ENCODE results near the gene PDGFA. TPM values are rescaled to one million over a fixed set of nuclear protein-coding genes. Genes with fewer than 3 reads are reported as not detected.

The PDGFA gene
- total and polyA plus RNA-seq, 7 experiments from 2014 or later, result 0.16 to 2.6 (median 1.1) TPM; not detected in 3

GRCh38 chr7:452226-452751 is 67.4 kb downstream of the PDGFA start:
- ATAC-seq, result no peak
- H3K4me1 ChIP-seq (ENCODE audit: control insufficient read depth in 2 of 2, insufficient read depth in 2 of 2, low read length in 2 of 2), result peaks cover 0 to 18% of the 10 kb centered on the region in 2 donors
- H3K4me3 ChIP-seq (ENCODE audit: low read length), result no peak overlapping the region
- CTCF ChIA-PET, result no interaction called here
- no peak for DNase-seq
- no peaks in the 10 kb centered on the region for H3K36me3 ChIP-seq (ENCODE audit: control insufficient read depth in 2 of 3, insufficient read depth in 3 of 3, low read length in 3 of 3)
- H3K27ac Mint-ChIP-seq, result peak overlapping the region in 1 of 9 donors; percentile 8
- peaks cover 7 to 21% (median 10%) of the 10 kb centered on the region in 7 donors for H3K4me1 Mint-ChIP-seq
- no peaks in the 10 kb centered on the region for H3K36me3 Mint-ChIP-seq
- no peaks in the 10 kb centered on the region for H3K9me3 Mint-ChIP-seq
- H3K27ac ChIP-seq (ENCODE audit: low read depth, low read length), result no peak overlapping the region
- intact Hi-C loops (cut with micrococcal nuclease), result loop anchor here in 1 of 2 donors (5.0 kb wide), 1 partner anchor 120 kb away; no protein-coding TSS in a partner anchor
- H3K9me3 ChIP-seq (ENCODE audit: control insufficient read depth in 2 of 3, low read length in 3 of 3), result no peaks in the 10 kb centered on the region
- POLR2A ChIA-PET, result no interaction called here
- peaks cover 6 to 14% (median 9%) of the 10 kb centered on the region in 5 donors for H3K27me3 Mint-ChIP-seq
- H3K4me3 Mint-ChIP-seq, result peak overlapping the region in 2 of 10 donors; percentile 40 to 65
- no peaks in the 10 kb centered on the region for H3K27me3 ChIP-seq (ENCODE audit: control insufficient read depth in 2 of 2, insufficient read depth in 2 of 2, low read length in 2 of 2)

GRCh38 chr7:451255-452225 is 68.1 kb downstream of the PDGFA start:
- no peaks in the 10 kb centered on the region for H3K9me3 ChIP-seq (ENCODE audit: control insufficient read depth in 2 of 3, low read length in 3 of 3)
- H3K4me1 Mint-ChIP-seq, result peaks cover 7 to 21% (median 10%) of the 10 kb centered on the region in 7 donors
- H3K4me3 Mint-ChIP-seq, result peak overlapping the region in 9 of 10 donors; percentile 2 to 70 (median 55)
- intact Hi-C loops (cut with micrococcal nuclease), result loop anchor here in 1 of 2 donors (5.0 kb wide), 1 partner anchor 119 kb away; no protein-coding TSS in a partner anchor
- ChIA-PET POLR2A (no interaction called here), CTCF (no interaction called here)
- no peak overlapping the region for H3K4me3 ChIP-seq (ENCODE audit: low read length)
- no peaks in the 10 kb centered on the region for H3K36me3 ChIP-seq (ENCODE audit: control insufficient read depth in 2 of 3, insufficient read depth in 3 of 3, low read length in 3 of 3)
- H3K27ac ChIP-seq (ENCODE audit: low read depth, low read length), result no peak overlapping the region
- no peak for ATAC-seq
- peak overlapping the region in 3 of 9 donors; percentile 4 to 50 (median 33) for H3K27ac Mint-ChIP-seq
- H3K9me3 Mint-ChIP-seq, result no peaks in the 10 kb centered on the region
- no peak for DNase-seq
- H3K4me1 ChIP-seq (ENCODE audit: control insufficient read depth in 2 of 2, insufficient read depth in 2 of 2, low read length in 2 of 2), result peaks cover 0 to 18% of the 10 kb centered on the region in 2 donors
- H3K27me3 ChIP-seq (ENCODE audit: control insufficient read depth in 2 of 2, insufficient read depth in 2 of 2, low read length in 2 of 2), result no peaks in the 10 kb centered on the region
- H3K27me3 Mint-ChIP-seq, result peaks cover 6 to 14% (median 9%) of the 10 kb centered on the region in 5 donors
- H3K36me3 Mint-ChIP-seq, result no peaks in the 10 kb centered on the region

GRCh38 chr7:450741-451140 is 68.9 kb downstream of the PDGFA start:
- CTCF ChIA-PET, result no interaction called here
- H3K4me1 Mint-ChIP-seq, result peaks cover 7 to 21% (median 10%) of the 10 kb centered on the region in 7 donors
- no peaks in the 10 kb centered on the region for H3K27me3 ChIP-seq (ENCODE audit: control insufficient read depth in 2 of 2, insufficient read depth in 2 of 2, low read length in 2 of 2)
- no peak for DNase-seq
- H3K9me3 Mint-ChIP-seq, result no peaks in the 10 kb centered on the region
- no peak overlapping the region for H3K27ac ChIP-seq (ENCODE audit: low read depth, low read length)
- intact Hi-C loops (cut with micrococcal nuclease), result loop anchor here in 1 of 2 donors (5.0 kb wide), 1 partner anchor 118 kb away; no protein-coding TSS in a partner anchor
- no peak overlapping the region for H3K4me3 ChIP-seq (ENCODE audit: low read length)
- peaks cover 6 to 14% (median 9%) of the 10 kb centered on the region in 5 donors for H3K27me3 Mint-ChIP-seq
- H3K36me3 ChIP-seq (ENCODE audit: control insufficient read depth in 2 of 3, insufficient read depth in 3 of 3, low read length in 3 of 3), result no peaks in the 10 kb centered on the region
- peak overlapping the region in 8 of 10 donors; percentile 2 to 70 (median 58) for H3K4me3 Mint-ChIP-seq
- H3K4me1 ChIP-seq (ENCODE audit: control insufficient read depth in 2 of 2, insufficient read depth in 2 of 2, low read length in 2 of 2), result peaks cover 0 to 18% of the 10 kb centered on the region in 2 donors
- no peaks in the 10 kb centered on the region for H3K9me3 ChIP-seq (ENCODE audit: control insufficient read depth in 2 of 3, low read length in 3 of 3)
- ATAC-seq, result peak; percentile 14
- POLR2A ChIA-PET, result no interaction called here
- H3K36me3 Mint-ChIP-seq, result no peaks in the 10 kb centered on the region
- H3K27ac Mint-ChIP-seq, result peak overlapping the region in 2 of 9 donors; percentile 33 to 50

- Mint-ChIP-seq H3K4me3 (peak overlapping the region in 2 of 10 donors; percentile 16 to 19), H3K36me3 (no peaks in the 10 kb centered on the region), H3K27me3 (peaks cover 6 to 14% (median 9%) of the 10 kb centered on the region in 5 donors), H3K9me3 (no peaks in the 10 kb centered on the region), H3K4me1 (peaks cover 7 to 21% (median 10%) of the 10 kb centered on the region in 7 donors), H3K27ac (peak overlapping the region in 1 of 9 donors; percentile 22)
- ChIA-PET POLR2A (interaction anchor here (0.5 to 0.7 kb wide), 2 partner anchors 13 to 90 kb away, joined by 3 read pairs; no protein-coding TSS in a partner anchor), CTCF (no interaction called here)
- Histone ChIP-seq H3K4me1 (ENCODE audit: control insufficient read depth in 2 of 2, insufficient read depth in 2 of 2, low read length in 2 of 2) (peaks cover 0 to 18% of the 10 kb centered on the region in 2 donors), H3K27ac (ENCODE audit: low read depth, low read length) (no peak overlapping the region), H3K36me3 (ENCODE audit: control insufficient read depth in 2 of 3, insufficient read depth in 3 of 3, low read length in 3 of 3) (no peaks in the 10 kb centered on the region), H3K27me3 (ENCODE audit: control insufficient read depth in 2 of 2, insufficient read depth in 2 of 2, low read length in 2 of 2) (no peaks in the 10 kb centered on the region), H3K4me3 (ENCODE audit: low read length) (no peak overlapping the region), H3K9me3 (ENCODE audit: control insufficient read depth in 2 of 3, low read length in 3 of 3) (no peaks in the 10 kb centered on the region)
- intact Hi-C loops (cut with micrococcal nuclease), result loop anchor here in 1 of 2 donors (5.0 kb wide), 1 partner anchor 118 kb away; no protein-coding TSS in a partner anchor
- ATAC-seq, result no peak
- no peak for DNase-seq
Observed at GRCh38 chr7:450036-450435, 69.6 kb downstream of the PDGFA start.

- peak overlapping the region in 8 of 10 donors; percentile 6 to 73 (median 43) for H3K4me3 Mint-ChIP-seq
Observed at GRCh38 chr7:449324-450019, 70.2 kb downstream of the PDGFA start.

GRCh38 chr7:447523-447922 is 72.1 kb downstream of the PDGFA start:
- no peak overlapping the region for H3K27ac ChIP-seq (ENCODE audit: low read depth, low read length)
- no peaks in the 10 kb centered on the region for H3K36me3 ChIP-seq (ENCODE audit: control insufficient read depth in 2 of 3, insufficient read depth in 3 of 3, low read length in 3 of 3)
- peaks cover 0 to 18% of the 10 kb centered on the region in 2 donors for H3K4me1 ChIP-seq (ENCODE audit: control insufficient read depth in 2 of 2, insufficient read depth in 2 of 2, low read length in 2 of 2)
- Mint-ChIP-seq H3K27ac (no peak overlapping the region), H3K27me3 (peaks cover 5 to 14% (median 9%) of the 10 kb centered on the region in 5 donors), H3K36me3 (no peaks in the 10 kb centered on the region), H3K9me3 (no peaks in the 10 kb centered on the region), H3K4me1 (peaks cover 7 to 21% (median 10%) of the 10 kb centered on the region in 7 donors), H3K4me3 (no peak overlapping the region)
- intact Hi-C loops (cut with micrococcal nuclease), result no loop called here
- ChIA-PET CTCF (no interaction called here), POLR2A (no interaction called here)
- no peak for DNase-seq
- H3K27me3 ChIP-seq (ENCODE audit: control insufficient read depth in 2 of 2, insufficient read depth in 2 of 2, low read length in 2 of 2), result no peaks in the 10 kb centered on the region
- no peak for ATAC-seq
- H3K4me3 ChIP-seq (ENCODE audit: low read length), result no peak overlapping the region
- no peaks in the 10 kb centered on the region for H3K9me3 ChIP-seq (ENCODE audit: control insufficient read depth in 2 of 3, low read length in 3 of 3)

More at GRCh38 chr7:449324-450019, 70.2 kb downstream of the PDGFA start:
- H3K4me1 Mint-ChIP-seq, result peaks cover 7 to 21% (median 10%) of the 10 kb centered on the region in 7 donors
- Histone ChIP-seq H3K4me3 (ENCODE audit: low read length) (no peak overlapping the region), H3K9me3 (ENCODE audit: control insufficient read depth in 2 of 3, low read length in 3 of 3) (no peaks in the 10 kb centered on the region), H3K36me3 (ENCODE audit: control insufficient read depth in 2 of 3, insufficient read depth in 3 of 3, low read length in 3 of 3) (no peaks in the 10 kb centered on the region), H3K27ac (ENCODE audit: low read depth, low read length) (no peak overlapping the region), H3K27me3 (ENCODE audit: control insufficient read depth in 2 of 2, insufficient read depth in 2 of 2, low read length in 2 of 2) (no peaks in the 10 kb centered on the region), H3K4me1 (ENCODE audit: control insufficient read depth in 2 of 2, insufficient read depth in 2 of 2, low read length in 2 of 2) (peaks cover 0 to 18% of the 10 kb centered on the region in 2 donors)
- CTCF ChIA-PET, result no interaction called here
- no peaks in the 10 kb centered on the region for H3K36me3 Mint-ChIP-seq
- DNase-seq (no peak), ATAC-seq (no peak)
- intact Hi-C loops (cut with micrococcal nuclease), result loop anchor here in 1 of 2 donors (5.0 kb wide), 1 partner anchor 117 kb away; no protein-coding TSS in a partner anchor
- peak overlapping the region in 5 of 9 donors; percentile 33 to 90 (median 75) for H3K27ac Mint-ChIP-seq
- POLR2A ChIA-PET, result interaction anchor here (0.5 to 0.7 kb wide), 3 partner anchors 13 to 90 kb away, joined by 3 to 4 read pairs (median 3); no protein-coding TSS in a partner anchor
- H3K27me3 Mint-ChIP-seq, result peaks cover 6 to 14% (median 9%) of the 10 kb centered on the region in 5 donors
- no peaks in the 10 kb centered on the region for H3K9me3 Mint-ChIP-seq
